HL-60 (cell line): ENCODE measurements around the gene COL4A4.

Experiments used
- CTCF ChIP-seq: IDR thresholded peaks from one replicate; pipeline ENCODE4 v1.5.1; 2011; ENCODE audit warnings: low read length, control low read depth, inconsistent platforms; ENCODE audit not compliant: insufficient read depth
- GABPA ChIP-seq: IDR thresholded peaks from 2 replicates; pipeline ENCODE4 v1.6.1; 2012; ENCODE audit warnings: low read depth
- POLR2AphosphoS5 ChIP-seq: IDR thresholded peaks from 2 replicates; pipeline ENCODE4 v1.6.1; 2012; ENCODE audit warnings: low read depth

DNA sequence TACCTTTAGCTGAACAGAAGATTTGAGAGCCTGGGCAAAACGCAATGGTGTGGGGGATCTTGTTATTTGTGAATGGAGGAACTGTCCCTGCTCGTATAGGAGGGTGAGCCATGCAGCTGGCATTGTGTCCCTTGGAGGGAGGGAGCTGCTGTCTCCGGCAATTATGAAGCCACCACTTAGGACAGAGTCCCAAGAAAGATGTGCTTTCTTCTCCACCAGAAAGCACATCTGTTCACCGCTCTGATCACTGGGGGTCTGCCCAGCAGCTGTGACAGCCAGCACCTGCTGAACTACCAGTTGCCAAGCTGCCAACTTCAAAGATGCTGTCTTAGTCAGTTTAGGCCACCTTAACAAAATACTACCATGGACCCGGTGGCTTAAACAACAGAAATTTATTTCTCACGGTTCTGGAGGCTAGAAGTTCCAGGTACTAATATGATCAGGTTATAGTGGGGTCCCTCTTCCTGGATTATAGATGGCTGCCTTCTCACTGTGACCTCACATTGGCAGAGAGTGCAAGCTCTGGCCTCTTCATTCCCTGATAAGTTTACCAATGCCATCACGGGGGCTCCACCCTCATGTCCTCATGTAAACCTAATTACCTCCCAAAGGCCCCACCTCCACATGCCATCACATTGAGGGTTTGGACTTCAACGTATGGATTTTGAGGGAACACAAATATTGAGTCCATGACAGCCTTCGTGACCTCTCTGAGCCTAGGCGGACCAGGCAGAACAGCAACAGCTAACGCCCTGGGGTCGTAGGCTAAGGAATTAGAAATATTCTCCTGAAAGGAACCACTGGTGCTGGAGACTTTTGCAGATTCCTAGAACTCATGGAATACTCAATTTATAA lies 179.9 kb downstream of the COL4A4 start:
- TF ChIP-seq GABPA (no peak), CTCF (no peak), POLR2AphosphoS5 (no peak)
